Endothelial cell of umbilical vein (primary cell): ENCODE results near the gene CAMTA1.
A peak's percentile ranks its signal among the peaks of the same experiment; 100 is the strongest.

Experiments used
- CTCF ChIP-seq, 2 donors: IDR thresholded peaks; 1 replicate in 1 of 2; 2 replicates in 1 of 2; pipeline ENCODE4 v1.5.1; 2011; ENCODE audit warnings: low read length in 2 of 2, mild to moderate bottlenecking in 2 of 2, moderate library complexity in 2 of 2, control low read depth in 1 of 2, inconsistent platforms in 1 of 2, low read depth in 1 of 2; ENCODE audit not compliant: insufficient read depth in 1 of 2; ENCODE audit errors: extremely low read depth in 1 of 2
- EZH2 ChIP-seq: IDR thresholded peaks from 2 replicates; pipeline ENCODE4 v1.6.1; 2012; ENCODE audit warnings: borderline replicate concordance, low read depth, mild to moderate bottlenecking, moderate library complexity, low read length, inconsistent platforms; ENCODE audit not compliant: severe bottlenecking
- FOS ChIP-seq: IDR thresholded peaks from 2 replicates; pipeline ENCODE4 v1.6.1; 2011; ENCODE audit warnings: mild to moderate bottlenecking, low read length, moderate library complexity, borderline replicate concordance; ENCODE audit not compliant: insufficient read depth
- JUN ChIP-seq: IDR thresholded peaks from 2 replicates; pipeline ENCODE4 v1.6.1; 2011; ENCODE audit warnings: borderline replicate concordance, low read depth; ENCODE audit not compliant: insufficient read length, insufficient read depth
- MYC ChIP-seq: IDR thresholded peaks from one replicate; pipeline ENCODE4 v1.6.1; 2011; ENCODE audit warnings: mild to moderate bottlenecking, low read depth, low read length
- POLR2A ChIP-seq: IDR thresholded peaks from 2 replicates; pipeline ENCODE4 v1.6.1; 2012; ENCODE audit warnings: low read depth, mild to moderate bottlenecking, control low read depth, low read length
- POLR2AphosphoS5 ChIP-seq: IDR thresholded peaks from 2 replicates; pipeline ENCODE4 v1.6.1; 2012; ENCODE audit warnings: low read depth, mild to moderate bottlenecking, control low read depth, low read length, moderate library complexity; ENCODE audit not compliant: insufficient read depth
- TF ChIP-seq, protein P1 (sequence below): IDR thresholded peaks from 2 replicates; pipeline ENCODE4 v1.6.1; 2011; ENCODE audit not compliant: insufficient read depth, insufficient read length

DNA sequence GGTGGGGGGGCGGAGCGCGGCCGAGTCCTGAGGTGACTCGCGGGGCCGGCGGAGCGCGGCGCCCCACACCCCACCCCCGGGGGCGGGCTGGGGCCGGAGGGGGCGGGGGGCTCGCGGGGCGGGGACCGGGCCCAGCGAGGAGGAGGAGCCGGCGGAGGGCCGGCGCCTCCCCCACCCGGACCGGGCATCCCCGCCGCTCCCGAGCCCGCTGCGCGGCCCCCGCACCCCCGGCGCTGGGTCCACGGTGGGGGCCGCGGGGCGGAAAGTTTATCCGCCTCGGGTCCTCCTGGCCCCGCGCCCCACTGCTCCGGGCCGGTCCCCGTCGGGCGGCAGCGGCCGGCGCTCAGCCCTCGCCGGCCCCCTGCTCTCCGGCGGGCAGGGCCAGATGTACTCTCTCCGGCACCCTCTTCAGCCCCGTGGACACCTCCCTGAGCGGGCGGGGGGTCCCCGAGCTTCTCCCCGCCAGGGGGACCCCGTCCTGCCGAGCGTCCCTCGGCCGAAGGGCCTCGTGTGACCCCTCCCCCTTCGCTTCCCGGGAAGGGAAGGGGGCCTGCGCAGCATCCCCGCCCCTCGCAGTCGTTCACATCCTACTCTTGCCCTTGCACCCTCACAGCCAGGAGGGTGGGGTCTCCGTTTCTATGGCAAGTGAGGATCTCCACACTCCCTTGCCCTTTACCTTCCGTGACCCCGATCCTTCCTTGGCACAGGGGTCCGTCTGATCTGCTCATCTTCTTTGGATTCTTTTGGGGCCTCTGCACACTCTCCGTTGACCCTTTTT, 663 bp downstream of the CAMTA1 start:
- TF ChIP-seq FOS (no peak), POLR2A (no peak), CTCF (IDR thresholded peaks at IDR 0.05; ENCODE audit: extremely low read depth in 1 of 2, insufficient read depth in 1 of 2, low read depth in 1 of 2, low read length in 2 of 2) (peak in 1 of 2 donors; percentile 32), POLR2AphosphoS5 (no peak), JUN (no peak), EZH2 (no peak), MYC (no peak)
- TF ChIP-seq, protein P1, sequence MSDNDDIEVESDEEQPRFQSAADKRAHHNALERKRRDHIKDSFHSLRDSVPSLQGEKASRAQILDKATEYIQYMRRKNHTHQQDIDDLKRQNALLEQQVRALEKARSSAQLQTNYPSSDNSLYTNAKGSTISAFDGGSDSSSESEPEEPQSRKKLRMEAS = no peak
